Stimulated activated CD4-positive, alpha-beta T cell treated with anti-CD3 and anti-CD28 coated beads, Interleukin-2, amount 100 ng/mL, for 4 hours (primary cell): ENCODE measurements around the gene CD7.
A peak's percentile ranks its signal among the peaks of the same experiment; 100 is the strongest.

Experiments used
- DNase-seq: peaks from one replicate; pipeline ENCODE4 v3.0.0-alpha.2; 2020; ENCODE audit warnings: low read depth

Gene CD7

GRCh38 chr17:82278786-82279391 lies 38.5 kb downstream of the CD7 start:
- DNase-seq = no peak

GRCh38 chr17:82278308-82278707 lies 39.1 kb downstream of the CD7 start:
- no peak for DNase-seq

GRCh38 chr17:82277851-82278250 lies 39.6 kb downstream of the CD7 start:
- no peak for DNase-seq

- DNase-seq = no peak
Observed at GRCh38 chr17:82276938-82277337, 40.5 kb downstream of the CD7 start.

- no peak for DNase-seq
Observed at GRCh38 chr17:82275326-82275725, 42.1 kb downstream of the CD7 start.

- no peak for DNase-seq
Observed at GRCh38 chr17:82274134-82275020, 43.0 kb downstream of the CD7 start.

GRCh38 chr17:82273327-82274133 lies 43.9 kb downstream of the CD7 start, which contains the start of gene CSNK1D:
Gene CSNK1D (minus strand): TSS chr17:82273700. CDS start chr17:82273381, 319 bp downstream.
- peak; percentile 87 for DNase-seq

GRCh38 chr17:82272495-82273326 lies 44.7 kb downstream of the CD7 start:
- DNase-seq = peak; percentile 20

- no peak for DNase-seq
Observed at GRCh38 chr17:82271401-82271800, 46.0 kb downstream of the CD7 start.

GRCh38 chr17:82270651-82271050 lies 46.8 kb downstream of the CD7 start:
- DNase-seq = no peak

- no peak for DNase-seq
Observed at GRCh38 chr17:82269882-82270500, 47.4 kb downstream of the CD7 start.

- DNase-seq = no peak
Observed at GRCh38 chr17:82269138-82269881, 48.1 kb downstream of the CD7 start.

- no peak for DNase-seq
Observed at GRCh38 chr17:82267575-82268379, 49.6 kb downstream of the CD7 start.

GRCh38 chr17:82266142-82266541 lies 51.3 kb downstream of the CD7 start:
- no peak for DNase-seq
